K562 (cell line): ENCODE measurements around the gene PPM1M. TPM values are rescaled to one million over a fixed set of nuclear protein-coding genes. Genes with fewer than 3 reads are reported as not detected.

Source experiments
- ATAC-seq: fragments of 200-7000 bp; cut with Tn5 transposase; 3 replicates; pipeline ENCODE4 v1.9.1; 2020; ENCODE audit warnings: moderate library complexity
- BruUV-seq: library from RNA; stranded (reverse); fragments of 400-500 nt; replicated peaks from 2 replicates; lab custom pipeline; 2021; lab: Mats Ljungman, UMichigan
- CTCF ChIA-PET: fragments of 300-600 bp; formaldehyde crosslinking; extraction: SDS; loops from one replicate; lab custom pipeline; 2021; ENCODE audit warnings: low intra/inter-chr PET ratio; lab: Yijun Ruan, JAX
- POLR2A ChIA-PET: fragments of 300-600, 350-650 bp; sonication (Branson Sonifier 250); formaldehyde crosslinking; extraction: SDS; loops from one replicate; lab custom pipeline; 2021; ENCODE audit warnings: antibody characterized with exemption, inconsistent platforms; lab: Yijun Ruan, JAX
- DNase-seq, 4 experiments: peaks; one replicate each; pipeline versions ENCODE4 v3.0.0 to v3.0.0-alpha.2; 2011 to 2018; ENCODE audit warnings: low spot score in 3 of 4, mixed read lengths in 3 of 4; ENCODE audit errors: extremely low read depth in 1 of 4
- FAIRE-seq: peaks from 2 replicates; lab custom pipeline; 2011; peaks lifted over from hg19 to GRCh38; lab: Jason Lieb, UNC
- H2AFZ ChIP-seq: 2 replicates; pipeline ENCODE4 v1.6.0; 2011; ENCODE audit warnings: low read depth, low read length, control low read depth, inconsistent platforms
- H3K27ac ChIP-seq: fragments of 200-600 bp; 3 replicates; pipeline ENCODE4 v1.8.0; 2011; ENCODE audit warnings: low read depth, mild to moderate bottlenecking, control low read depth, inconsistent platforms, low read length, moderate library complexity, mixed read lengths; ENCODE audit errors: extremely low read depth
- H3K27me3 ChIP-seq, 2 experiments: fragments of 300-600 bp in 1 of 2; 2 replicates in 1 of 2; 3 replicates in 1 of 2; pipeline versions ENCODE4 v1.6.0 to v1.8.0; 2011; ENCODE audit warnings: inconsistent platforms in 2 of 2, low read length in 2 of 2, mild to moderate bottlenecking in 1 of 2, mixed read lengths in 1 of 2, moderate library complexity in 1 of 2; ENCODE audit not compliant: control insufficient read depth in 2 of 2, insufficient read depth in 2 of 2
- H3K36me3 ChIP-seq: fragments of 300-600 bp; 3 replicates; pipeline ENCODE4 v1.8.0; 2011; ENCODE audit warnings: mild to moderate bottlenecking, low read length, inconsistent platforms; ENCODE audit not compliant: control insufficient read depth, insufficient read depth
- H3K4me1 ChIP-seq, 2 experiments: fragments of 200-600 bp in 1 of 2; replicated peaks in 1 of 2; 2 replicates in 1 of 2; 3 replicates in 1 of 2; pipeline versions ENCODE4 v1.5.1 to v1.8.0; 2011; ENCODE audit warnings: inconsistent platforms in 2 of 2, low read length in 2 of 2, mild to moderate bottlenecking in 1 of 2, mixed read lengths in 1 of 2, moderate library complexity in 1 of 2; ENCODE audit not compliant: control insufficient read depth in 2 of 2, insufficient read depth in 2 of 2
- H3K4me2 ChIP-seq: 2 replicates; pipeline ENCODE4 v1.6.1; 2011; ENCODE audit warnings: low read length, control low read depth, inconsistent platforms, mixed read lengths; ENCODE audit not compliant: insufficient read depth
- H3K4me3 ChIP-seq: fragments of 200-600 bp; sonication (generic), shearing (Covaris generic); 2 replicates; pipeline ENCODE4 v1.5.1; 2016; ENCODE audit warnings: control low read depth, inconsistent platforms
- H3K79me2 ChIP-seq: fragments of 200-600 bp; 3 replicates; pipeline ENCODE4 v1.8.0; 2011; ENCODE audit warnings: low read length, inconsistent platforms; ENCODE audit not compliant: control insufficient read depth, insufficient read depth
- H3K9ac ChIP-seq, 2 experiments: 2 replicates each; pipeline versions ENCODE4 v1.6.0 to v1.6.1; 2011; ENCODE audit warnings: low read depth in 2 of 2, low read length in 2 of 2, control low read depth in 1 of 2, inconsistent platforms in 1 of 2, mild to moderate bottlenecking in 1 of 2, mixed read lengths in 1 of 2; ENCODE audit not compliant: insufficient read depth in 1 of 2
- H3K9me1 ChIP-seq: one replicate; pipeline ENCODE4 v1.6.0; 2011; ENCODE audit warnings: inconsistent platforms, mild to moderate bottlenecking, low read length, moderate library complexity; ENCODE audit not compliant: control insufficient read depth, insufficient read depth
- H3K9me3 ChIP-seq: replicated peaks from 2 replicates; pipeline ENCODE4 v1.5.1; 2011; ENCODE audit warnings: low read depth, low read length, inconsistent platforms; ENCODE audit not compliant: control insufficient read depth, insufficient read depth
- H4K20me1 ChIP-seq: replicated peaks from 2 replicates; pipeline ENCODE4 v1.6.1; 2011; ENCODE audit warnings: low read length, inconsistent platforms, mixed read lengths; ENCODE audit not compliant: control insufficient read depth, insufficient read depth
- ARID2 ChIP-seq: fragments of 450-650 bp; IDR thresholded peaks from 2 replicates; pipeline ENCODE4 v1.6.1; 2017; ENCODE audit warnings: antibody characterized with exemption, mild to moderate bottlenecking
- CEBPB ChIP-seq: fragments of 450-650 bp; IDR thresholded peaks from 2 replicates; pipeline ENCODE4 v1.6.1; 2016; ENCODE audit warnings: missing genetic modification characterization, missing compliant biosample characterization
- TGIF2 ChIP-seq: sonication (generic); formaldehyde crosslinking; IDR thresholded peaks from 2 replicates; pipeline ENCODE4 v1.8.1; 2022; ENCODE audit warnings: mild to moderate bottlenecking, missing genetic modification reagents, moderate library complexity
- ZNF77 ChIP-seq: fragments of 250-450 bp; sonication (Bioruptor Pico); IDR thresholded peaks from 2 replicates; pipeline ENCODE4 v1.5.0; 2020
- WGBS: fragments of 100-300 bp; shearing (Covaris generic); methylation state at CpG from one replicate; pipeline ENCODE4 v1.1.6; 2016; ENCODE audit warnings: low coverage, mixed read lengths; ENCODE audit not compliant: insufficient coverage; ENCODE audit errors: missing lambda C conversion rate; 5-methylcytosine and 5-hydroxymethylcytosine counted together
- in situ Hi-C: fragments of 300-500 bp; cut with MboI; formaldehyde crosslinking; loops from 4 replicates; pipeline ENCODE4 v1.15.0; 2018; ENCODE audit warnings: inconsistent platforms, mixed read lengths
- intact Hi-C: fragments of 100-400 bp; cut with micrococcal nuclease; formaldehyde crosslinking; loops from 2 replicates; pipeline ENCODE4 v1.14.2; 2022
- polyA plus RNA-seq, 8 experiments: library from polyadenylated mRNA; depleted of rRNA in 4 of 8; stranded (reverse) in 5 of 8; unstranded in 3 of 8; fragments of >200 nt; fragmentation: Nextera tagmentation in 2 of 8; fragmentation: Illumina TruSeq in 1 of 8; extraction: Ambion mirVana in 2 of 8; extraction: Trizol in 1 of 8; gene quantifications; 2 replicates each; pipeline versions ENCODE4 v1.2.1 to v1.2.3, GENCODE V29; 2011 to 2014; ENCODE audit warnings: inconsistent platforms in 1 of 8, missing spikeins in 1 of 8
- total RNA-seq, 7 experiments: library from RNA; depleted of rRNA in 6 of 7; stranded (reverse); fragments of >200 nt in 6 of 7; fragmentation: Illumina TruSeq in 2 of 7; extraction: Trizol in 2 of 7; gene quantifications; 2 replicates each; pipeline versions ENCODE4 v1.2.1 to v1.2.3, GENCODE V29; 2011 to 2021; ENCODE audit warnings: low replicate concordance in 1 of 7

The PPM1M gene
- total and polyA plus RNA-seq, 9 of the 15 experiments (the other 6 are each of a cell fraction or from before 2014, with no cell fraction given), result 1.4 to 9.2 (median 4.4) TPM

DNA sequence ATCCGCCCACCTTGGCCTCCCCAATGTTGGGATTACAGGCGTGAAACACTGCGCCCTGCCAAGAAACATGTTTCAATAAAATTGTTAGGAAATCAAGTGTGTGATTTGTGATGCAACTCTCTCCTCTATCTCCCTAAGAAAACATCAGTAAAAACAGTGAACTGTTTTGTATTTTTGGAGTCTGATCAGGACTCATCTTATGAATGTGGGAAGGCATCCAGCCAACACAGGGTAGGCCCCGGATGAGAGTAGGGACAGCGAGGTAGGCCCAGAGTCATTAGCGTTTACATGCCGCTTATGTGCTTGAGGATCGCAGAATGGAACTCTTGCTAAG, 41.2 kb downstream of the PPM1M start:
- POLR2A ChIA-PET, result interaction anchor here (0.9 to 2.8 kb wide), 5 partner anchors 9 to 125 kb away, joined by 3 to 29 read pairs (median 5); partner anchors contain the start of gene WDR82
- Histone ChIP-seq H4K20me1 (no peaks in the 10 kb centered on the region), H3K9ac (peak overlapping the region; percentile 93 to 99), H3K4me1 (peaks cover 16% of the 10 kb centered on the region in 2 experiments; a peak in 4 of 5 replicates), H3K9me3 (no peaks in the 10 kb centered on the region), H3K27ac (peak overlapping the region; percentile 98), H2AFZ (no peak overlapping the region), H3K36me3 (peaks cover 4% of the 10 kb centered on the region; the same call in 2 of the 3 replicates), H3K4me2 (peak overlapping the region; percentile 90), H3K27me3 (no peaks in the 10 kb centered on the region), H3K4me3 (peak overlapping the region; percentile 85)
- intact Hi-C loops (loop anchor here (5.0 kb wide), 1 partner anchor 284 kb away; no protein-coding TSS in a partner anchor), in situ Hi-C loops (no loop called here)
- BruUV-seq, result no TSS peak
- FAIRE-seq, result no peak
- ATAC-seq, result no peak; the same call in 2 of the 3 replicates
- CTCF ChIA-PET, result no interaction called here
- no peak for DNase-seq
- TF ChIP-seq CEBPB (peak; percentile 10; the same call in 1 of the 2 replicates), ZNF77 (CRISPR knock-in tag) (no peak)
- TF ChIP-seq, all 486 proteins: peak for 1
- Histone ChIP-seq H3K9me1 (peaks cover 3% of the 10 kb centered on the region), H3K79me2 (peaks cover 21% of the 10 kb centered on the region)
- 51% methylated on average over 8 of the region's 8 CpGs for WGBS

DNA sequence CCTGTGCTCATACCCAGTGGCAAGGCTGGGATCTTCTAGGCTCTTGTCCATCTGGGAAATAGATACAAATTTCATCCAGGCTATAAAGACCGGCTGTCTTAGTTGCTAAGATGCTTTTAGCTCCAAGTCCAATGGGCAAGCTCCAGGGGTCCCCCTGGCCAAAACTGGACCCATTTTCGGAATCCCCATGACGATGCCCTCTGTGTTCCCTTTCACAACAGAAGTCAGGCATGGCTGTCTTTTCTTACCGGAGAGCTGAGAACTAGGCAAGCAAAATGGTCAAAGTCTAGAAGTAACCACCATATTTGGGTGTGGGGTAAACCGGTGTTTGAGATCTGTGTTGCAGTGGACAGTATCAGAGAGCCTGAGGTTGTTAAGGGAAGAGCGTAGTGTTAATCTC, 43.1 kb downstream of the PPM1M start:
- peak overlapping the region; percentile 85 for H3K4me3 ChIP-seq
- peaks cover 21% of the 10 kb centered on the region for H3K79me2 ChIP-seq
- peak overlapping the region; percentile 90 for H3K4me2 ChIP-seq
- in situ Hi-C loops, result no loop called here
- H3K9ac ChIP-seq, result peak overlapping the region in 1 of 2 experiments; percentile 93; a peak in 2 of 4 replicates
- POLR2A ChIA-PET, result interaction anchor here (0.6 to 2.8 kb wide), 7 partner anchors 9 to 293 kb away, joined by 3 to 29 read pairs (median 4); partner anchors contain the start of genes RPL29 and WDR82
- peak overlapping the region; percentile 98; the same call in 2 of the 3 replicates for H3K27ac ChIP-seq
- WGBS, result 57% methylated on average over 5 of the region's 6 CpGs
- intact Hi-C loops, result loop anchor here (5.0 kb wide), 1 partner anchor 286 kb away; no protein-coding TSS in a partner anchor
- no peak for ATAC-seq
- H4K20me1 ChIP-seq, result no peaks in the 10 kb centered on the region
- peaks cover 3% of the 10 kb centered on the region for H3K9me1 ChIP-seq
- peak overlapping the region; percentile 98 for H2AFZ ChIP-seq
- H3K4me1 ChIP-seq, result peaks cover 13 to 24% of the 10 kb centered on the region in 2 experiments; a peak in 4 of 5 replicates
- DNase-seq, result no peak
- TF ChIP-seq TGIF2, result no peak
- no peak for TF ChIP-seq ARID2
- TF ChIP-seq, all 486 proteins: peak for 0
- no peak for FAIRE-seq
- no peaks in the 10 kb centered on the region for H3K27me3 ChIP-seq
- no peaks in the 10 kb centered on the region for H3K9me3 ChIP-seq
- no TSS peak for BruUV-seq
- peaks cover 4% of the 10 kb centered on the region; the same call in 2 of the 3 replicates for H3K36me3 ChIP-seq
- CTCF ChIA-PET, result interaction anchor here (1.0 kb wide), 1 partner anchor 57 kb away, joined by 3 read pairs; no protein-coding TSS in a partner anchor
